ENCODE results near the gene SERGEF.

Gene SERGEF

DNA sequence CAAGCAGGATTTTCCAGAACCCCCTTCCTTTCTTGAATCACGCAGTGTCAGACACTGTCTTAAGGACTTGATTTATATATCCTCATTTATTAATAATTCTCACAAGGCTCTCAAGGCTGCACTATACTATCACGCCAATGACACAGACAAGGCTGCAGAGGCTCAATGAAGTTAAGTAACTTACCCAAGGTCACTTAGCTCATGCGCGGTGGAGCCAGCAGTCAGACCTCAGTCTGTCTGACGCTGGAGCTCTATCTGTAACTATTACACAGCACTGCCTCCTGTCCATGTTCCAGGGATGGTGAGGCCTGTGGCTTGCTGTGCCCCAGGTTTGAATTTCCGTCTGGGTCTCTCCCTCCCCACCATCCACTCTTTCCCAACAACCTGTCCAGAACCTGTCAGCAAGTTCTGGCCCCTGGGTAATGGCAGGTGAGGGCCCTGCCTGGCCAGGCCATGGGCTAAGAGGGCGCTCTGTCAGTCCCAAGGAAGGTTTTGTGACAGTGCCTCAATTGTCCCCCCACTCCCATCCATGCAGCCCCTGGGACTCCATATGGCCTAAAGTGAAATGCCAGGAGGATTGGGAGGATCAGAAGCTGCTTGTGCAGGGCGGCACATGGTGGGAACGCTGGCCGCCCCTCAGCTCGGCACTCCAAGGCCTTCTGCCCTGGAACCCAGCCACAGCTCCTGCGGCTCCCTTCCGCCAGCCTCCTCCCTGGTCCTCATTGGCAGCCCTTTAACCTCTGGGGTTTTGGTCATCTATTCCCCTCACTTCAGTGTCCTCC lies 269.6 kb downstream of the SERGEF start:
- Histone ChIP-seq H3K4me3 (replicated peaks; ENCODE audit: insufficient read depth, low read length) (no peak overlapping the region), H3K27ac (replicated peaks) (no peak overlapping the region), H3K27me3 (ENCODE audit: insufficient read depth, poor library complexity, severe bottlenecking) (peaks cover 8% of the 10 kb centered on the region)
- no peak for DNase-seq (ENCODE audit: low read depth in 1 of 2, low spot score in 1 of 2)
- TF ChIP-seq POLR2AphosphoS5 (IDR thresholded peaks at IDR 0.05; ENCODE audit: low read depth), result no peak
- TF ChIP-seq, protein P1, sequence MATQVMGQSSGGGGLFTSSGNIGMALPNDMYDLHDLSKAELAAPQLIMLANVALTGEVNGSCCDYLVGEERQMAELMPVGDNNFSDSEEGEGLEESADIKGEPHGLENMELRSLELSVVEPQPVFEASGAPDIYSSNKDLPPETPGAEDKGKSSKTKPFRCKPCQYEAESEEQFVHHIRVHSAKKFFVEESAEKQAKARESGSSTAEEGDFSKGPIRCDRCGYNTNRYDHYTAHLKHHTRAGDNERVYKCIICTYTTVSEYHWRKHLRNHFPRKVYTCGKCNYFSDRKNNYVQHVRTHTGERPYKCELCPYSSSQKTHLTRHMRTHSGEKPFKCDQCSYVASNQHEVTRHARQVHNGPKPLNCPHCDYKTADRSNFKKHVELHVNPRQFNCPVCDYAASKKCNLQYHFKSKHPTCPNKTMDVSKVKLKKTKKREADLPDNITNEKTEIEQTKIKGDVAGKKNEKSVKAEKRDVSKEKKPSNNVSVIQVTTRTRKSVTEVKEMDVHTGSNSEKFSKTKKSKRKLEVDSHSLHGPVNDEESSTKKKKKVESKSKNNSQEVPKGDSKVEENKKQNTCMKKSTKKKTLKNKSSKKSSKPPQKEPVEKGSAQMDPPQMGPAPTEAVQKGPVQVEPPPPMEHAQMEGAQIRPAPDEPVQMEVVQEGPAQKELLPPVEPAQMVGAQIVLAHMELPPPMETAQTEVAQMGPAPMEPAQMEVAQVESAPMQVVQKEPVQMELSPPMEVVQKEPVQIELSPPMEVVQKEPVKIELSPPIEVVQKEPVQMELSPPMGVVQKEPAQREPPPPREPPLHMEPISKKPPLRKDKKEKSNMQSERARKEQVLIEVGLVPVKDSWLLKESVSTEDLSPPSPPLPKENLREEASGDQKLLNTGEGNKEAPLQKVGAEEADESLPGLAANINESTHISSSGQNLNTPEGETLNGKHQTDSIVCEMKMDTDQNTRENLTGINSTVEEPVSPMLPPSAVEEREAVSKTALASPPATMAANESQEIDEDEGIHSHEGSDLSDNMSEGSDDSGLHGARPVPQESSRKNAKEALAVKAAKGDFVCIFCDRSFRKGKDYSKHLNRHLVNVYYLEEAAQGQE (IDR thresholded peaks at IDR 0.05; ENCODE audit: insufficient replicate concordance, low read depth), result no peak

DNA sequence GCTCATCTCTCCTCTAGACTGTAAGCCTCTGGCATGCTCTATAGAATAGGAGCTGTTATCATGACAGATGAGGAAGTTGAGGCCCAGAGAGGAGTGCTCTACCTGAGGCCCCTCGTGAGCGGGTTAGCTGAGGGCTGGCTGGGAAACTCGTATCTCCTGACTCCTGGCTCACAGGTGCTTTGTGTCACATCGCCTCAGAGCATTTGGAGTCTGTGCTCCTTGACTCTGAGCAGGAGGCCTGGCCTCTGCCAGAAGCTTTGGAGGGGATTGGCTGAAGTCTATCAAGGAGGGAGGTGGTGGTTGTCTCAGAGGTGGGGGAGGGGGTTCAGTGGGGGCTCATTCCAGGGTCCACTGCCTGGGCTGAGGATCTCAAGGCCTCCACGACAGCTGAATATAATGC lies 270.8 kb downstream of the SERGEF start:
- Histone ChIP-seq H3K27me3 (ENCODE audit: insufficient read depth, poor library complexity, severe bottlenecking) (peaks cover 10% of the 10 kb centered on the region), H3K4me3 (replicated peaks; ENCODE audit: insufficient read depth, low read length) (no peak overlapping the region), H3K27ac (replicated peaks) (no peak overlapping the region)
- no peak for DNase-seq (ENCODE audit: low read depth in 1 of 2, low spot score in 1 of 2)
- TF ChIP-seq GABPA (IDR thresholded peaks at IDR 0.05; ENCODE audit: low read depth), result no peak
- no peak for TF ChIP-seq POLR2AphosphoS5 (IDR thresholded peaks at IDR 0.05; ENCODE audit: low read depth)
- TF ChIP-seq, protein P2, sequence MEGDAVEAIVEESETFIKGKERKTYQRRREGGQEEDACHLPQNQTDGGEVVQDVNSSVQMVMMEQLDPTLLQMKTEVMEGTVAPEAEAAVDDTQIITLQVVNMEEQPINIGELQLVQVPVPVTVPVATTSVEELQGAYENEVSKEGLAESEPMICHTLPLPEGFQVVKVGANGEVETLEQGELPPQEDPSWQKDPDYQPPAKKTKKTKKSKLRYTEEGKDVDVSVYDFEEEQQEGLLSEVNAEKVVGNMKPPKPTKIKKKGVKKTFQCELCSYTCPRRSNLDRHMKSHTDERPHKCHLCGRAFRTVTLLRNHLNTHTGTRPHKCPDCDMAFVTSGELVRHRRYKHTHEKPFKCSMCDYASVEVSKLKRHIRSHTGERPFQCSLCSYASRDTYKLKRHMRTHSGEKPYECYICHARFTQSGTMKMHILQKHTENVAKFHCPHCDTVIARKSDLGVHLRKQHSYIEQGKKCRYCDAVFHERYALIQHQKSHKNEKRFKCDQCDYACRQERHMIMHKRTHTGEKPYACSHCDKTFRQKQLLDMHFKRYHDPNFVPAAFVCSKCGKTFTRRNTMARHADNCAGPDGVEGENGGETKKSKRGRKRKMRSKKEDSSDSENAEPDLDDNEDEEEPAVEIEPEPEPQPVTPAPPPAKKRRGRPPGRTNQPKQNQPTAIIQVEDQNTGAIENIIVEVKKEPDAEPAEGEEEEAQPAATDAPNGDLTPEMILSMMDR (IDR thresholded peaks at IDR 0.05; ENCODE audit: insufficient read depth, low read length), result no peak
- TF ChIP-seq, protein P1 (IDR thresholded peaks at IDR 0.05; ENCODE audit: insufficient replicate concordance, low read depth), result no peak
- TF ChIP-seq SPI1 (IDR thresholded peaks at IDR 0.05; ENCODE audit: borderline replicate concordance, low read depth), result no peak

DNA sequence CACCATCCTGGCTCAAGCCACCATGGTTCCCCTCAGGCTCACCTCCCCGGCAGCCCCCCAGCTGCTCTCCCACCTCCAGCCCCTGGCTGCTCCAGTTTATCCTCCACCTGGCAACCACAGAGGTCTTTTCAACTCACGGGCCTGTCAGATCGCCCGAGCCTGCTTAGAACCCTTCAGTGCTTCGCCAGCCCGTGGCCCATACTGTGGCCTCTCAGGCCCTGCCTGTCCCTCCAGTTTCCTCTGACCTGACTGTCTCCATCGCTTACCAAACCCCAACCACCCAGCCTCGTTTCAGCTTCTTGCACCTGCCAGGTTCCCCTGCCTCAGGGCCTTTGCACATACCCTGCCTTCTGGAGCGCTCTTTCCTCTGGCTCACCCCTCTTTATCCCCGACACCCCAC lies 271.4 kb downstream of the SERGEF start:
- no peak overlapping the region for H3K27ac ChIP-seq (replicated peaks)
- DNase-seq (ENCODE audit: low read depth in 1 of 2, low spot score in 1 of 2), result no peak
- peaks cover 14% of the 10 kb centered on the region for H3K27me3 ChIP-seq (ENCODE audit: insufficient read depth, poor library complexity, severe bottlenecking)
- no peak for TF ChIP-seq POLR2AphosphoS5 (IDR thresholded peaks at IDR 0.05; ENCODE audit: low read depth)
- TF ChIP-seq, protein P1 (IDR thresholded peaks at IDR 0.05; ENCODE audit: insufficient replicate concordance, low read depth), result no peak
- TF ChIP-seq GABPA (IDR thresholded peaks at IDR 0.05; ENCODE audit: low read depth), result no peak
- TF ChIP-seq, protein P2 (IDR thresholded peaks at IDR 0.05; ENCODE audit: insufficient read depth, low read length), result no peak
- no peak for TF ChIP-seq SPI1 (IDR thresholded peaks at IDR 0.05; ENCODE audit: borderline replicate concordance, low read depth)
- no peak overlapping the region for H3K4me3 ChIP-seq (replicated peaks; ENCODE audit: insufficient read depth, low read length)

Data from HL-60 (cell line).